Hematopoietic multipotent progenitor cell treated with erythropoietin and hydrocortisone succinate and interleukin-3 and kit ligand, for 4 days (in vitro differentiated cells): Measurements from ENCODE around the gene AP4M1.

Experiments used
- DNase-seq: peaks from one replicate; pipeline ENCODE4 v3.0.0-alpha.2; 2015

The AP4M1 gene

DNA sequence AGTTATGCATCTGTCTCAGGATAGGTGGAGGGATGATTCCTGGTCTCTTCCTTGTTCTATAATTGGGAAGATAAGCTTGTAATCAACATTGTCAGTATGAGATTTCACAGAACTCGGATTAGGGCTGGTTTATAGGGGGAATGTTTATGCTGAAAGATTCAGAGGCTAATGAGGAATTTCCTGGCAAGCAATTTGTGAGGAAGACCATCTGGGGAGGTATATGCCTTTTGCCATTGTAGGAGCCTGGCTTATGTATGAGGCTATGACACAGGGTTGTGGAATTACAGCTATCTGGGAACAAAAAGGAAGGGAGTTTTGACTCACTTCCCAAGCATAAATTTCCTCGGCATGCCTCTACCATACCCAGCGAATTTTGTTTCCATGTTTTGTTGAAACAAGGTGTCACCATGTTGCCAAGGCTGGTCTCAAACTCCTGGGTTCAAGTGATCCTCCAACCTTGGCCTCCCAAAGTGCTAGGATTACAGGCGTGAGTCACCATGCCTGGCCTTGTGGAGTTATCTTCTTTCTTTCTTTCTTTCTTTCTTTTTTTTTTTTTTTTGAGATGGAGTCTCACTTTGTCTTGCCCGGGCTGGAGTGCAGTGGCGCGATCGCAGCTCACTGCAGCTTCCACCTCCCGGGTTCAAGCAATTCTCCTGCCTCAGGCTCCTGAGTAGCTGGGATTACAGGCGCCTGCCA lies 14.2 kb upstream of the AP4M1 start:
- no peak for DNase-seq

DNA sequence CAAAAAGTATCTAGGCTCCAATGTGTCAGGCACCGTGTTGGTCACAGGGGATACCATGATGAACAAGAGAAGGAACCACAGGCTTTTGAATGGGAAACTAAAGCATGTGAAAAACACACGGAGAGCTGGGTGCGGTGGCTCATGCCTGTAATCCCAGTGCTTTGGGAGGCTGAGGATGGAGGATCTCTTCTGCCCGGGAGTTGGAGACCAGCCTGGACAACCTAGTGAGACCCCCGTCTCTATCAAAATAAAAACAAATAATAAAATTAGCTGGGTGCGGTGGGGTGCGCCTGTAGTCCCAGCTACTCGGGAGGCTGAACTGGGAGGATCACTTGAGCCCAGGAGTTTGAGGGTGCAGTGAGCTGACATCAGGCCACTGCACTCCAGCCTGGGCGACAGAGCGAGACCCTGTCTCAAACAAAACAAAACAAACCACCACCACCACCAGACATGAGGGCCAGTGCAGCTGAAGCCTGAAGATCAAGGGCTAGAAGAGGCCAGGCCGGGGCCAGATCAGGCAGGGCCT lies 13.3 kb upstream of the AP4M1 start:
- DNase-seq, result no peak

- peak; percentile 89 for DNase-seq
These were observed 12.6 kb upstream of the AP4M1 start, which contains the start of gene COPS6 for GRCh38 chr7:100088621-100089457. TSS of gene COPS6 (plus strand) at chr7:100088969. CDS start at chr7:100088991, 22 bp downstream.

GRCh38 chr7:100089458-100090196 lies 11.8 kb upstream of the AP4M1 start:
- DNase-seq, result no peak

DNA sequence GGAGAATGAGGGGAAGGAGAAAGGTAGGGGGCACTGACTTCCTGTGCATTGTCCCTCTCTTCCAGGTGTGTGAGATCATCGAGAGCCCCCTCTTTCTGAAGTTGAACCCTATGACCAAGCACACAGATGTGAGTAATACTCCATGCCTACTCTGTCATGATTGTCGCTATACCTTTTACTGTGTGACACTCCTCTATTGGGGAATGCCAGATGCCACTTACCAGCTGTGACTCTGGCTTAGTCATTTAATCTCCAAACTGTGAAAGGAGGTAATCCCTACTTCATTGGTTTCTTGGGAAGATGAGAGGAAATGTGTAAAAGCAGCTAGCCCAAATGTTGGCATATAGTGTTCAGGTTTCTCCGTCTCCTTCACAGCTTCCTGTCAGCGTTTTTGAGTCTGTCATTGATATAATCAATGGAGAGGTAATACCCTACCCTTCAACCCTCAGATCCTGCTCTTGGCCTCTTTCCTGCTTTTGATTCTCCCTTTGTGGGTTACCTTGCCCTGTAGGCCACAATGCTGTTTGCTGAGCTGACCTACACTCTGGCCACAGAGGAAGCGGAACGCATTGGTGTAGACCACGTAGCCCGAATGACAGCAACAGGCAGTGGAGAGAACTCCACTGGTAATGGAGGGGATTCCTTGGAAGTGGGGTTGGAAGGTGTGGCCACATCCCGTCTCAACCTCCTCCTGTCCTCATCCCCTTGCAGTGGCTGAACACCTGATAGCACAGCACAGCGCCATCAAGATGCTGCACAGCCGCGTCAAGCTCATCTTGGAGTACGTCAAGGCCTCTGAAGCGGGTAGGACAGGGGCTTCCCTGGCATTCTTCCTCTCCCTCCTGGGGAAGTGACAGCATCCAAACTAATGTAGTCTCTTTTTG lies 10.7 kb upstream of the AP4M1 start:
- DNase-seq, result no peak

GRCh38 chr7:100091411-100092181 lies 9.8 kb upstream of the AP4M1 start:
- DNase-seq, result peak; percentile 66

GRCh38 chr7:100093054-100093453 lies 8.4 kb upstream of the AP4M1 start:
- DNase-seq, result no peak

GRCh38 chr7:100093498-100093897 lies 7.9 kb upstream of the AP4M1 start:
- DNase-seq, result no peak

DNA sequence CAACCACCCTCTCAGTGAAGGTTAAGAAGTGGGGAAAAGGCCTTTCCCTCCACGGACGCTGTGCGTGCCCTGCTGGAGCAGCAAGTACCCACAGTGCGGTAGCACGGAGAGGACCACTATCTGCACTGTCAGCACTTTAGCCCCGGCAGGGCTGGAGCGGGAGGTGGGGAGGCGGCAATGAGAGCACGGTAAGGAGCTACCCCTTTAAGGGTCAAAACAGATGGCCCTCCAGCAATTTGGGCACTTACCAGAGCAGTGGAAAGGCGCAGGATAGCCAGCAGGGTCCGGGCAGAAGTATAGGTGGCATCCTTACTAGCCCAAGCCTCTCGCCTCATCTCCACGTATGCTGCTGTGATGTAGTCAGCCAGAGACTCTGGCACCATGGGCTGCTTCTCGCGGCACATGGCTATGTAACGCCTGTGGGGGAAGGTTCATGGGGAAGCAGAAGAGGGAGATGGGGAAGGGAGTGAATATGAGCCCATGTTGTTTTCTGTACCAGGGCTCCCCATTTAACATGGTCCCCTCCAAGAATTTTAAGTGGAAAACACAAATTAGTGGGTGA lies 7.4 kb upstream of the AP4M1 start:
- DNase-seq, result no peak

DNA sequence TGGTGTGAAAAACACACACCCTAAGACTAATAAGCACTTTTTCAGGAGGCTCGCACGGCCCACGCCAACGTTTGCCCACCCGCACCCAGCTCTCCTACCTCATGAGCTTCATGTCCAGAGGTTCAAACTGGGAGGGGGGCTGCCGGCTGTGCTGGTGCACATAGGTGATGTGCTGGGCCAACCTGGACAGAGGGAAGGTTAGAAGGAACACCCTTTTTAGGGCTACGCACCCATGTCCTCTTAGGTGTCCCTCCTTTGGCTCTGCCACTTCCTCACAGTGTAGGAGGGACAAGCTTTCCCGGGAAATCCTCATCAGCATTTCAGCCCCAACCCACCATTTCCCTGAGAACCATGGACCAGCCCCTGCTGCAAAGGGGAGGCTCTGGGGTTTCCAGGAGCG lies 6.2 kb upstream of the AP4M1 start:
- no peak for DNase-seq

- no peak for DNase-seq
These were observed 5.7 kb upstream of the AP4M1 start for GRCh38 chr7:100095704-100096103.

- no peak for DNase-seq
These were observed 2.5 kb upstream of the AP4M1 start for GRCh38 chr7:100098913-100099312.

DNA sequence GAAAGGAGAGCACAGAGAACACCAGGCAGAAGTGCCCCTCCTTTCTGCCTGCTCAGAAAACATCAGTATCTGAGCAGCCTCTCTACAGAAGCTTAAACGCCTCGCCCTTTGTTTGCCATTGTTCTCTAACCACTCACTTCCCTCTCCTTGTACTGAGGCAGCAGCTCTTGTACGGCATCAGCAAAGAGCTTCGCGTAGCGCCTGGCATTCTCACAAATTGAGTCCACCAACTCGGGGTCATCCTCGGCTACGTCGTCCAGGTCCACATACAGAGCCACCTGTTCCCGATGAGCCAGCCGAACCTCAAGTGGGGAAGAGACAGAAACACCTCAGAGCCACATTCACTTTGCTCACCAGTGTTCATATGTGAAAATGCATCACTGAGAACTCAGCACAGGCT lies 2.0 kb upstream of the AP4M1 start:
- no peak for DNase-seq

GRCh38 chr7:100100420-100101015 lies 925 bp upstream of the AP4M1 start:
- peak; percentile 96 for DNase-seq

DNA sequence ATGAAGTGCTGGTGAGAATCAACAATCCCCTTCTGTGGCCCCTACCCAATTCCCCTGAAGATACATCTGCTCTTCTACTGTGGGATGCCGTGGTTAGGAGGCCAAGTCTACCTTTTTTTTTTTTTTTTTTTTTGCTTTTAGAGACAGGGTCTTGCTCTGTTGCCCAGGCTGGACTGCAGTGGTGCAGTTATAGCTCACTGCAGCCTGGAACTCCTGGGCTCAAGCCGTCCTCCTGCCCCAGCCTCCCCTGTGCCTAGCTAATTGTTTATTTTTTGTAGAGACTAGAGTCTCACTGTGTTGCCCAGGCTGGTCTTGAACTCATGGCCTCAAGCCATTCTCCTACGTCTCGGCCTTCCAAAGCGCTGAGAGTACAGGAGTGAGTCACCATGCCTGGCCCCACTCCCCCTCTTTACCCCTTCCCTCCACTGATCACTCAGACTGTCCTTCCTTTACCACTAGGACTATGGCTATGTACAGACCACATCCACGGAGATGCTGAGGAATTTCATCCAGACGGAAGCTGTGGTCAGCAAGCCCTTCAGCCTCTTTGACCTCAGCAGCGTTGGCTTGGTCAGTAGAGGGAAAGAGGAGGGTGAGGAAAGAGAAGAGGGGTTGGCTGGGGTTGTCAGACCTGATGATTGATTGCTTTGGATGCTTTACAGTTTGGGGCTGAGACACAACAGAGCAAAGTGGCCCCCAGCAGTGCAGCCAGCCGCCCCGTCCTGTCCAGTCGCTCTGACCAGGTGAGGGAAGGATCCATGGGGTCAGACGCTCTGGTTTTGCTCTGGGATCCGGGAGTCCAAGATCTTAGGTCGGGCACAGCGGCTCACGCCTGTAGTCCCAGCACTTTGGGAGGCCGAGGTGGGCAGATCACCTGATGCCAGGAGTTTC lies 1.8 kb downstream of the AP4M1 start:
- no peak for DNase-seq

- DNase-seq, result no peak
These were observed 4.1 kb downstream of the AP4M1 start for GRCh38 chr7:100105534-100105933.

- DNase-seq, result no peak
These were observed 5.2 kb downstream of the AP4M1 start for GRCh38 chr7:100106633-100107032.

DNA sequence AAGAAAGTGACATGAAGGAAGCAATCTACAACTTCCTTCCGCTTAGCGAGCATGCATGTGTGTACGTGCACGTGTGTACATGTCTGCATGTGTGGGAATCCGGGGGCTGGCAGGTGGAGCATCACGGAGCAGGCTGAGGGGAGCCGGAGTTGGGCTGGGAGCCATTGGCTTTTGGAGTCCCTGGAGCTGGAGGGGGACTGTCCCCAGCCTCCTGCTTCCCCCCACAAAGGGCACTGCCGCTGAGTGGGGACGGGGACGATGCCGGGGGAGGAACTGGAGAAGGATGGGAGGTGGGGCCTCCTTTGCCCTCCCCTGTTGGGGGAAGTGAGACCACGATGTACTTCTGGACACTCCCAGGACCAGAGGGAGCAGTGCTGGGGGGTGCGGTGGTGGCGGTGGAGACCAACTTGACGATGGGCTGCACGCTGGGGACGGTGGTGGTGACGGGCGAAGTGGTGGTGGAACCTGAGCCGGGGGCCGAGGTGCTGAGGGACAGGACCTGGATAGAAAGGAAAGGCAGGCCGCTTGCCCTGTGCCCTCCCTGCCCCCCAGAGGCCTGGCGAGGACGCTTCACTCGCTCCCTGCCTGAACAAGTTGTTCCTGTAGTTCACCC lies 5.8 kb downstream of the AP4M1 start:
- no peak for DNase-seq

- DNase-seq, result no peak
These were observed 6.4 kb downstream of the AP4M1 start for GRCh38 chr7:100107890-100108289.
